BJ (cell line): ENCODE results near the gene BRS3. TPM values are rescaled to one million over a fixed set of nuclear protein-coding genes. Genes with fewer than 3 reads are reported as not detected.

Source experiments
- CTCF ChIA-PET: fragments of 350-600 bp; formaldehyde crosslinking; extraction: SDS; loops from one replicate; lab custom pipeline; 2021; ENCODE audit warnings: antibody characterized with exemption, inconsistent platforms; lab: Yijun Ruan, JAX
- POLR2A ChIA-PET: fragments of 300-600 bp; sonication (Branson Sonifier 250); formaldehyde crosslinking; extraction: SDS; loops from one replicate; lab custom pipeline; 2021; ENCODE audit warnings: antibody characterized with exemption; lab: Charles Lee
- DNase-seq: peaks from one replicate; pipeline ENCODE4 v3.0.0-alpha.2; 2011; ENCODE audit warnings: low read depth
- H3K27me3 ChIP-seq: 2 replicates; pipeline ENCODE4 v1.6.0; 2011; ENCODE audit warnings: low read length; ENCODE audit not compliant: control insufficient read depth, insufficient read depth
- H3K36me3 ChIP-seq: 2 replicates; pipeline ENCODE4 v1.5.1; 2011; ENCODE audit warnings: low read length; ENCODE audit not compliant: control insufficient read depth, insufficient read depth
- H3K4me3 ChIP-seq: 2 replicates; pipeline ENCODE4 v1.5.1; 2011; ENCODE audit warnings: low read depth, mild to moderate bottlenecking, control low read depth, low read length
- CTCF ChIP-seq: IDR thresholded peaks from 2 replicates; pipeline ENCODE4 v1.5.1; 2011; ENCODE audit warnings: low read depth, mild to moderate bottlenecking, control low read depth, inconsistent platforms, low read length, moderate library complexity; ENCODE audit not compliant: insufficient read depth
- polyA plus RNA-seq: library from polyadenylated mRNA; depleted of rRNA; stranded (reverse); fragments of >200 nt; gene quantifications from 2 replicates; pipeline ENCODE4 v1.2.3, GENCODE V29; 2011

The BRS3 gene
- polyA plus RNA-seq, 1 experiment: not detected

DNA sequence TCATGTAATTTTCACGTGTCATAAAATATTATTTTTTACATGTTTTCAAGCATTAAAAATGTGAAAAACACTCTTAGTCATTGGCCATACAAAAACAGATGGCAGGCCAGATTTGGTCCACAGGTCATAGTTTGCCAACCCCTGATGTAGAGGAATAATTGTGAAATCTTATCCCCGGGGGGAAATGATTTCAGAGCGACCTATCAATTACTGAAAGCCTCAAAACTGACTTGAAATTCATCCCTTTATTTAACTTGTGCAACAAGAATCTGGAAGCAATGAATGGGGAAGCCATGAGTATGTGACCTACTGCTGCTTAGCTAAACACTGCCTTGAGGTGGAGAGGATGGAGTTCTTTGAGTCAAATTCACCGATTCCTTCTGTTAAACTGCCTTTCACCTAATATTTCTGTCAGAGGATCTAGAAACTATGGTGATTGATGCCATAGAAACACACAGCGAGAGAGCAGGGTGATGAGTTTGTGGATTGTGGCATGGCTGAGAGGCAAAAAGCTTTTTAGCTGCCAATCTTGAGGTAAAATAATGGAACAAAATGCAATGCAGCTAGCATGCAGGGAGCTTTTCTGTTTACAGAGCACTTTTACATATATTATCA lies 30.3 kb upstream of the BRS3 start:
- DNase-seq: no peak
- ChIA-PET POLR2A (no interaction called here), CTCF (interaction anchor here (1.2 kb wide), 1 partner anchor 9 kb away, joined by 3 read pairs; no protein-coding TSS in a partner anchor)
- no peak for TF ChIP-seq CTCF
- no peak overlapping the region for H3K4me3 ChIP-seq
- no peaks in the 10 kb centered on the region for H3K36me3 ChIP-seq
- no peaks in the 10 kb centered on the region for H3K27me3 ChIP-seq

GRCh38 chrX:136464589-136464988 lies 23.2 kb upstream of the BRS3 start:
- no peaks in the 10 kb centered on the region for H3K36me3 ChIP-seq
- DNase-seq: no peak
- TF ChIP-seq CTCF: no peak
- H3K27me3 ChIP-seq: no peaks in the 10 kb centered on the region
- POLR2A ChIA-PET: no interaction called here
- CTCF ChIA-PET: no interaction called here
- H3K4me3 ChIP-seq: no peak overlapping the region

DNA sequence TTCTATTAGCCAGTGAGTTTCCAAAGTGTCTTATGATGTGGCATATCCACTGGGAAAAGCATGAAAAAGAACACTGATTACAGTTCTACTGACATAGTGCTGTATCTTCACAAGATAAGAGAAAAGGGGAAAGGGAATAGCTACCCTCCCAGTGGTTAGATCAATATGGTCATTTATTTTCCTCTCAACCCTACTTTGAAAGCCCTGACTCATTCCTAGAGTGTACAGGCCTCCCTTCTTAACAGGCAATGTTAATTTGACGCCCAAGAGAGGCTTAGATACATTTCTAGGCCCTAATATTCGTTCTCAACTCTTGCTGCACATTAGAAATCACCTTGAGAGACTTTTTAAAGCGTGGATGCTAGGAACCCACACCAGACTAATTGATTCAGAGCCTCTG lies 20.4 kb upstream of the BRS3 start:
- H3K4me3 ChIP-seq: no peak overlapping the region
- no peak for TF ChIP-seq CTCF
- POLR2A ChIA-PET: no interaction called here
- H3K27me3 ChIP-seq: no peaks in the 10 kb centered on the region
- H3K36me3 ChIP-seq: no peaks in the 10 kb centered on the region
- CTCF ChIA-PET: interaction anchor here (1.7 kb wide), 1 partner anchor 10 kb away, joined by 3 read pairs; no protein-coding TSS in a partner anchor
- DNase-seq: no peak

GRCh38 chrX:136468391-136469103 lies 19.2 kb upstream of the BRS3 start:
- TF ChIP-seq CTCF: no peak
- no peak overlapping the region for H3K4me3 ChIP-seq
- DNase-seq: no peak
- H3K36me3 ChIP-seq: no peaks in the 10 kb centered on the region
- CTCF ChIA-PET: no interaction called here
- POLR2A ChIA-PET: no interaction called here
- H3K27me3 ChIP-seq: no peaks in the 10 kb centered on the region

DNA sequence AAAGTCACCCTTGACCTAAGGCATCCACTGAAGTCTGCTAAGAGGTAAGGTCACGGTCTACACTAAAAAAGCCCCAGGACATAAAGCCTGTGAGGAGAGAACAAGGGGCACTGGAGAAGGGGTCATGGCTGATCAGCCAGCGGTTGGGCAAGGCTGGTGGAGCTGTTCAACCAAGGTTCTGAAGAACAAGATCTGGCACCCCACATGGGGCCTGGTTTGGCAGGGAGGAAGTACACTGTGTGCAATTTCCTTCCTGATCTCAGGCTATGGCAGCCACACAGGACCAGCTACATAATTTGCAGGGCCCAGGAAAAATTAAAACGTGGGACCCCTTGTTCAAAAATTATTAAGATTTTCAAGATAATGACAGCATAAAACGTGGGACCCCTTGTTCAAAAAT lies 14.1 kb upstream of the BRS3 start:
- Histone ChIP-seq H3K4me3 (no peak overlapping the region), H3K27me3 (no peaks in the 10 kb centered on the region), H3K36me3 (no peaks in the 10 kb centered on the region)
- DNase-seq: no peak
- TF ChIP-seq CTCF: no peak
- ChIA-PET CTCF (no interaction called here), POLR2A (no interaction called here)
